ENCODE results near the gene RADIL.
A peak's percentile ranks its signal among the peaks of the same experiment; 100 is the strongest.
"Not testable (repeated sequence)": the region's sequence is repeated elsewhere in the genome, so short reads cannot be mapped to it uniquely, and the experiment has no call there.

RADIL gene

GRCh38 chr7:4883372-4884144 is at the start of gene RADIL:
Gene RADIL (minus strand): TSS chr7:4883716. CDS start chr7:4878139, 5,577 bp downstream.
- H3K9ac ChIP-seq (ENCODE audit: low read depth, low read length), result peak within 1 kb of the TSS; percentile 46

GRCh38 chr7:4931943-4932342 is 48.4 kb upstream of the RADIL start:
- H3K4me1 ChIP-seq (ENCODE audit: insufficient read depth, low read length), result no peaks in the 10 kb centered on the region
- no peaks in the 10 kb centered on the region for H3K9me3 ChIP-seq (ENCODE audit: control insufficient read depth, insufficient read depth, low read length)
- H3K9ac ChIP-seq (ENCODE audit: low read depth, low read length), result no peak overlapping the region
- H3K36me3 ChIP-seq (ENCODE audit: insufficient read depth, low read length), result no peaks in the 10 kb centered on the region

More at GRCh38 chr7:4883372-4884144, at the start of gene RADIL:
- Histone ChIP-seq H3K36me3 (ENCODE audit: insufficient read depth, low read length) (no peaks in the 10 kb centered on the region), H3K9me3 (ENCODE audit: control insufficient read depth, insufficient read depth, low read length) (no peaks in the 10 kb centered on the region), H3K4me1 (ENCODE audit: insufficient read depth, low read length) (no peaks in the 10 kb centered on the region)

DNA sequence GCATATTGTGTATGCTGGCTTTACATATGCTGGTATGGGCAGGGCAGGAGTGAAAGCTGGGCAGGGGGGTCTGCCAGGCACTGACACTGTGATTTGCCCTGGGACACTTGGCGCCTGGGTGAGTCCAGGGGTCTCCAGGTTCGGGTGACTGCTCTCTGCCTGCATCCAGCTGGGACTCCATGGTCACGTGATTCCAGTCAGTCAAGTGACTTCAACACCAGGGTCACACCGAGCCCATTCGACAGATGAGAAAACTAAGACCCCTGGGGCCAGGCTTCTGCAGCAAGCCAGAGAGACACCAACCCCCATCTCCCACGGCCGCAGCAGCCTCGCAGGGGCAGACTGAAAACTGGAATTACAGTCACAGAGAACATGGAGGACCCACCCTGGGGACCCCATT is 45.5 kb upstream of the RADIL start:
- Histone ChIP-seq H3K9me3 (ENCODE audit: control insufficient read depth, insufficient read depth, low read length) (no peaks in the 10 kb centered on the region), H3K36me3 (ENCODE audit: insufficient read depth, low read length) (no peaks in the 10 kb centered on the region), H3K9ac (ENCODE audit: low read depth, low read length) (no peak overlapping the region), H3K4me1 (ENCODE audit: insufficient read depth, low read length) (no peaks in the 10 kb centered on the region)

DNA sequence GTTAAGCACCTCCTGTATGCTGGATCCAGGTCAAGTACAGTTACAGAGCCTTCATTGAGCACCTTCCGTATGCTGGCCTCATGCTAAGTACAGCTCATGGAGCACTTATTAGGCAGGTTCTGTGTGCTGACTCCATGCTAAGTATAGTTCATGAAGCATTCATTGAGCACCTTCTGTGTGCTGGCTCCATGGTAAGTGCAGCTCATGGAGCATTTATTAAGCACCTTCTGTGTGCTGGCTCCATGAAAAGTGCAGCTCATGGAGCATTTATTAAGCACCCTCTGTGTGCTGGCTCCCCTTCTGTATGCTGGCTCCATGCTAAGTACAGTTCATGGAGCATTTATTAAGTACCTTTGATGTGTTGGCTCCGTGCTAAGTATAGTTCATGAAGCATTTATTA is 44.9 kb upstream of the RADIL start:
- Histone ChIP-seq H3K4me1 (ENCODE audit: insufficient read depth, low read length) (no peaks in the 10 kb centered on the region), H3K9ac (ENCODE audit: low read depth, low read length) (no peak overlapping the region), H3K36me3 (ENCODE audit: insufficient read depth, low read length) (no peaks in the 10 kb centered on the region), H3K9me3 (ENCODE audit: control insufficient read depth, insufficient read depth, low read length) (no peaks in the 10 kb centered on the region)

DNA sequence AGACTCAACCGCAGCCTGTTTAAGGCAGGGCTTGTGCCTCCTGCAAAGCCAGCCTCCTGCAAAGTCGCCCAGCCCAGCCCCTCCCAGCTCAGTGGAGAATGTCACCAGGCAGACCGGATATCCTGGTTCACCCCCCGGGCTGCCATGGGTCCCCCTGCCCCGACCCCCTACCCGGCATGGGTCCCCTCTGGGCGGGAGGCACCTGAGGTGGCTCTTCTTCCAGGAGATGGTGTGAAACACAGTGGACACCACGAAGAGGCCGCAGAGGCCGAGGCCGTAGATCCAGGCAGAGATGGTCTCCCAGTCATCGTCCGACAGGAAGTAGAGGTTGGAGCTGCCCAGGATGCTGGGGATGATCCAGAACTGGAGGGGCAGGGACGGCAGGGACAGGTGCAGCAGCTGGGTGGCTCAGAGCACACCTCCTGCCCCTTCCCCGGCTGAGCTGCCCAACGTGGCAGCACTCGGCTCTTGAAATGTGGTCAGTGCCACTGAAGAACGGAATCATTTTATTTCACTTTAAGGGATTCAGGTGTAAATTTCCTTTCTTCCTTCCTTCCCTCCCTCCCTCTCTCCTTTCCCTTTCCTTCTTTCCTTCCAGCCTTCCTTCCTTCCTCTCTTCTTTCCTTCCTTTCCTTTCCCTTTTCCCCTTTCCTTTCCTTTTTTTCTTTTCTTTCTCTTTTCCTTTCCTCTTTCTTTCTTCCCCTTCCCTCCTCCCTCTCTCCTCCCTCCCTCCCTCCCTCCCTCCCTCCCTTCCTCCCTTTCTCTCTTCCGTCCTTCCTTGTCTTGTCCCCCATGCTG is 36.7 kb upstream of the RADIL start:
- Histone ChIP-seq H3K36me3 (ENCODE audit: insufficient read depth, low read length) (no peaks in the 10 kb centered on the region), H3K9me3 (ENCODE audit: control insufficient read depth, insufficient read depth, low read length) (0 out of 2 replicates have a peak, but pooled peaks cover 2% of the 10 kb centered on the region)

GRCh38 chr7:4916113-4916512 is 32.6 kb upstream of the RADIL start:
- Histone ChIP-seq H3K36me3 (ENCODE audit: insufficient read depth, low read length) (no peaks in the 10 kb centered on the region), H3K9me3 (ENCODE audit: control insufficient read depth, insufficient read depth, low read length) (0 out of 2 replicates have a peak, but pooled peaks cover 2% of the 10 kb centered on the region), H3K9ac (ENCODE audit: low read depth, low read length) (no peak overlapping the region), H3K4me1 (ENCODE audit: insufficient read depth, low read length) (no peaks in the 10 kb centered on the region)

More for the DNA sequence above, 36.7 kb upstream of the RADIL start:
- no peak overlapping the region for H3K9ac ChIP-seq (ENCODE audit: low read depth, low read length)
- no peaks in the 10 kb centered on the region for H3K4me1 ChIP-seq (ENCODE audit: insufficient read depth, low read length)

GRCh38 chr7:4911111-4911828 is 27.8 kb upstream of the RADIL start:
- no peaks in the 10 kb centered on the region for H3K4me1 ChIP-seq (ENCODE audit: insufficient read depth, low read length)
- no peaks in the 10 kb centered on the region for H3K36me3 ChIP-seq (ENCODE audit: insufficient read depth, low read length)
- H3K9ac ChIP-seq (ENCODE audit: low read depth, low read length), result no peak overlapping the region
- H3K9me3 ChIP-seq (ENCODE audit: control insufficient read depth, insufficient read depth, low read length), result no peaks in the 10 kb centered on the region

DNA sequence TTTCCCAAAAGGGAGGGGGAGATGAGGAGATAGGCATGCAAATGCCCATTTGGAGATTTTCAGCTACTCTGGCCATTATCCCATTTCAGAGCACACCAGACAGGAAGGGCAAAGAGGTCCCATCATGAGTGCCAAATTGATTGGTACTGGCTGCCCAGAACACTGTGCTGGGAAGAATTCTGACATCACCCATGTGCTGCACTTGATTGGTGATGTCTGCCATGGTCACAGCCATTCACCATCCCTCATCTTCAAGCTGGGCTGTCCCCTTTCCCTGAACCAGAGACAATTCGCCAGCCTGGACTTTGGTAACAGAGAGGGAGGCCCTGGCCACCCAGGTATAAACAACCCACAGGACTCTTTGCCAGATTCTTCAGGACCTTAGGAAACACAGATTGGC is 23.2 kb upstream of the RADIL start:
- Histone ChIP-seq H3K36me3 (ENCODE audit: insufficient read depth, low read length) (no peaks in the 10 kb centered on the region), H3K9ac (ENCODE audit: low read depth, low read length) (no peak overlapping the region), H3K9me3 (ENCODE audit: control insufficient read depth, insufficient read depth, low read length) (no peaks in the 10 kb centered on the region), H3K4me1 (ENCODE audit: insufficient read depth, low read length) (no peaks in the 10 kb centered on the region)

GRCh38 chr7:4905171-4905570 is 21.7 kb upstream of the RADIL start:
- no peaks in the 10 kb centered on the region for H3K4me1 ChIP-seq (ENCODE audit: insufficient read depth, low read length)
- H3K9me3 ChIP-seq (ENCODE audit: control insufficient read depth, insufficient read depth, low read length), result no peaks in the 10 kb centered on the region
- no peak overlapping the region for H3K9ac ChIP-seq (ENCODE audit: low read depth, low read length)
- H3K36me3 ChIP-seq (ENCODE audit: insufficient read depth, low read length), result no peaks in the 10 kb centered on the region

- H3K9me3 ChIP-seq (ENCODE audit: control insufficient read depth, insufficient read depth, low read length), result no peaks in the 10 kb centered on the region
- H3K4me1 ChIP-seq (ENCODE audit: insufficient read depth, low read length), result no peaks in the 10 kb centered on the region
- no peaks in the 10 kb centered on the region for H3K36me3 ChIP-seq (ENCODE audit: insufficient read depth, low read length)
- H3K9ac ChIP-seq (ENCODE audit: low read depth, low read length), result no peak overlapping the region
Observed at GRCh38 chr7:4904346-4904745, 20.8 kb upstream of the RADIL start.

DNA sequence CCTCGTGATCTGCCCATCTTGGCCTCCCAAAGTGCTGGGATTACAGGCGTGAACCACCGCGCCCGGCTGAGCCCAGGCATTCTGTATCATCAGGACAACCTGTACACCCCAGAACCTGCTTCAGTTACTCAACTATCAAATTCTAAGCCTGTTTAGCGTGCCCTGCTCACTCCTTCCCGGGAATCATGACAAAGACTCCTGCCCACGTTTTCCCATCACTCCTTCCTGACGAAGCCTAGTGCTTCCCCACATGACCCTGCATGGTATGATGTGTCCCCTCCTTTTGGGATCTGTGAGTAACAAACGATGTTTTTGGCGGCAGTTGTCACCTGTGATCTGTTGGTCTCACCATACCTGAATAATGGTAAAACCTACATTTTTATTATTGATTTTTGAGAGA is 12.2 kb upstream of the RADIL start:
- H3K4me1 ChIP-seq (ENCODE audit: insufficient read depth, low read length), result no peaks in the 10 kb centered on the region
- no peaks in the 10 kb centered on the region for H3K9me3 ChIP-seq (ENCODE audit: control insufficient read depth, insufficient read depth, low read length)
- H3K36me3 ChIP-seq (ENCODE audit: insufficient read depth, low read length), result no peaks in the 10 kb centered on the region
- no peak overlapping the region for H3K9ac ChIP-seq (ENCODE audit: low read depth, low read length)

DNA sequence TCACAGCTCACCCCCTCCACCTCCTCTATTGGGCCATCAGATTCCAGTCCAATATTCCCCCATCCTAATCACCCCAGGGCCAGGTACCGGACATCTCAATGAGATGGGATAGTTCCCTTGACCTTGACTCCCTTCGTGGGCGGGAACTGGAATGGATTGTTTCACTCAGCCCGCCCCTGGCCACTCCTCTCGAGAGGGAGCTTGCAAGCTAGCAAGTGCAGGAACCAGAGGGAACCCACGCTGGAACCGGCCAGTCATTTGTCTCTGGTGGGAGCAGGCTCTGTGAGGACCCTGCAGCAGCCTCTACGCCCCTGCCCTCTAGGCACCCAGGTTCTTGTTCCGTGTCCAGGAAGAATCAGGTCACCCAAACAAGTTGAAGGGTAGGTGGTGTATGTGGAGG is 11.0 kb upstream of the RADIL start:
- no peaks in the 10 kb centered on the region for H3K9me3 ChIP-seq (ENCODE audit: control insufficient read depth, insufficient read depth, low read length)
- H3K4me1 ChIP-seq (ENCODE audit: insufficient read depth, low read length), result no peaks in the 10 kb centered on the region
- no peak overlapping the region for H3K9ac ChIP-seq (ENCODE audit: low read depth, low read length)
- H3K36me3 ChIP-seq (ENCODE audit: insufficient read depth, low read length), result no peaks in the 10 kb centered on the region

DNA sequence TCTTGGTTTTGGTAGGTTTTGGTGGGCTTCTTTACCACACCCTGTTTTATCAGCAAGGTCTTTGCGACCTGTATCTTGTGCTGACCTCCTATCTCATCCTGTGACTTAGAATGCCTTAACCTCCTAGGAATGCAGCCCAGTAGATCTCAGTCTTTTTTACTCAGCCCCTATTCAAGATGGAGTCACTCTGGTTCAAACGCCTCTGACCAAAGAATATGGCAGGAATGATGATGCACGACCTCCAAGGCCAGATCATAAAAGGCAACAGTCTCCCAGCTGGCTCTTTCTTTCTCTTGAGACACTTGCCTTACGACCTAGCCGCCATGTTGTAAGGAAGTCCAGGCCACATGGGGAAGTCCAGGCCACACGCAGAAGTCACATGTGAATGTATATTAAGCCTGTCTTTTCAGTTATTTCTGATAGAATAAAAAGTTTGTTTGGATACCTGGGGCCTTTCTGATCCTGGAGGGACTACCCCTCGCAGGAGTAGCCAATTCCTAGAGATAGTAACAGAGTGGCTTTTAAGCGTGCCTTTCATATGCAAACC is 10.5 kb upstream of the RADIL start:
- Histone ChIP-seq H3K36me3 (ENCODE audit: insufficient read depth, low read length) (no peaks in the 10 kb centered on the region), H3K4me1 (ENCODE audit: insufficient read depth, low read length) (no peaks in the 10 kb centered on the region), H3K9ac (ENCODE audit: low read depth, low read length) (no peak overlapping the region), H3K9me3 (ENCODE audit: control insufficient read depth, insufficient read depth, low read length) (no peaks in the 10 kb centered on the region)

DNA sequence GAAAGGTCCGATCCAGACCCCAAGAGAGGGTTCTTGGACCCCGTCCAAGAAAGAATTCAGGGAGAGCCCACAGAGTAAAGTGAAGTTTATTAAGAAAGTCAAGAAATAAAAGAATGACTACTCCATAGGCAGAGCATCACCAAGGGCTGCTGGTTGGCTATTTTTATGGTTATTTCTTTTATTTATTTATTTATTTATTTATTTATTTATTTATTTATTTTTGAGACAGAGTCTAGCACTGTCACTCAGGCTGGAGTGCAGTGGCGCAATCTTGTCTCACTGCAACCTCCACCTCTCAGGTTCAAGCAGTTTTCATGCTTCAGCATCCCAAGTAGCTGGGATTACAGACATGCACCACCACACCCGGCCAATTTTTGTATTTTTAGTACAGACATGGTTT is 9.7 kb upstream of the RADIL start:
- not testable (repeated sequence) for H3K9ac ChIP-seq (ENCODE audit: low read depth, low read length)

More for the DNA sequence above, 9.7 kb upstream of the RADIL start:
- H3K4me1 ChIP-seq (ENCODE audit: insufficient read depth, low read length); H3K9me3 ChIP-seq (ENCODE audit: control insufficient read depth, insufficient read depth, low read length); H3K36me3 ChIP-seq (ENCODE audit: insufficient read depth, low read length): not testable (repeated sequence)
